OCI-LY7 (cell line): Measurements from ENCODE around the gene RIMS1.

ENCODE experiments used
- CTCF ChIP-seq: fragments of 200-600 bp; sonication (generic); conservative IDR thresholded peaks from 2 replicates; pipeline ENCODE4 v1.5.1; 2014; ENCODE audit warnings: mild to moderate bottlenecking, antibody characterized with exemption, low read length, moderate library complexity, mixed read lengths
- EZH2phosphoT487 ChIP-seq: fragments of 200-600 bp; sonication (generic); IDR thresholded peaks from 2 replicates; pipeline ENCODE4 v1.6.1; 2018; ENCODE audit warnings: low read depth, borderline replicate concordance, mild to moderate bottlenecking, mixed run types, antibody characterized with exemption, low read length, moderate library complexity, mixed read lengths

- TF ChIP-seq CTCF (no peak), EZH2phosphoT487 (no peak)
Measured at GRCh38 chr6:72421387-72421786, 535.0 kb downstream of the RIMS1 start.
